ENCODE measurements around the gene LCE1B.

LCE1B gene, protein sequence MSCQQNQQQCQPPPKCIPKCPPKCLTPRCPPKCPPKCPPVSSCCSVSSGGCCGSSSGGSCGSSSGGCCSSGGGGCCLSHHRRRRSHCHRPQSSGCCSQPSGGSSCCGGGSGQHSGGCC

GRCh38 chr1:152811671-152812070 lies at the start of gene LCE1B:
Gene LCE1B (plus strand): TSS chr1:152811971. CDS start chr1:152812447, 476 bp downstream.
- ATAC-seq, result no peak

DNA sequence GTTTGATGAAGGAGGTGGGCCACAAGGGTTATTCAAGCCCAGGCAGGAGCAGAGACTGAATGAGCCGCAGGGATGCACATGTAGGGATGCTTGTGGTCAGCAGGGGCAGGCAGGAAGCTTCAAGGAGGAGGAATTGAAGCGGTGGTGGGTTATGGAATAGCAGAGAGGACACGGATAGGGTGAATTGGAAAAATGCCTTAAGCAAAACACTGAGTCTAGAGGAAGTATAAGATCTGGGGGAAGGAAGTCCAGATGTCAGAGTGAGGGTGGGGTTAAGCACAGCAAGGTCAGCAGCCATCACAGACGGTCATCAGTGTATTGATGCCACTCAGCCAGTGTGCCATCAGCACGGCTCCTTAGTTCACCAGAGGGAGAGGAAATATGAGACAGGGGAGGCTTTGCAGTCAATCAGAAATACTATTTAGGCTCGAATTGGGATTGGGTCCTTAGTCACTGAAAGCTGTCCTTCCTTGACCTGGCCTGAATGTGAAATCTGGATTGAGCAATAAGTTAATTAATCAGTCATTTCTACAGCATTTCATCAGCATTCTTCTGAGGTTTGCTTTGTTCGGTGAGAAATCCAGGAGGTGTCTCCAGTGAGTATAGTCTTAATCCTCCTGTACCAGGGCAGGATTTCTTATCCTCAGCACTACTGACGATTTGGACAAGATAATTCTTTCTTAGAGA lies 42.8 kb upstream of the LCE1B start:
- ATAC-seq, result no peak

DNA sequence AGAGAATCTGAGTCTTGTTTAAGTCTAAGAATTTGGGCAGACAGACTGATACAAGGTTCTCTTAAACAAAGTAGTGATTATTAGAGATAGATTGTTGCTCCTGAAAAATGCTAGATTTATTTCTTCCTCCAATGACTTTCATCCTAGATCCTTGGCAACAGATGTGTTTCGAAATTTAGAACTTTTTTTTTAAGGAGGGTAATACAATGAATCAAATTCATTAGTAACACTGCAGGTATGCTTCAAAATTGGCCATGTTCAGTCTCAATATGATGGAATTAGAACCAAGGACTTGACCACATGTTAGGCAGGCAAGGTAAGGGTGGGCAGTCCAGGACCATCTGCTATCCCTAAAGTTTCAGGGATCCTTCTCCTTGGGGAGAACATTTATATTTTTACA lies 41.4 kb upstream of the LCE1B start:
- ATAC-seq, result no peak

DNA sequence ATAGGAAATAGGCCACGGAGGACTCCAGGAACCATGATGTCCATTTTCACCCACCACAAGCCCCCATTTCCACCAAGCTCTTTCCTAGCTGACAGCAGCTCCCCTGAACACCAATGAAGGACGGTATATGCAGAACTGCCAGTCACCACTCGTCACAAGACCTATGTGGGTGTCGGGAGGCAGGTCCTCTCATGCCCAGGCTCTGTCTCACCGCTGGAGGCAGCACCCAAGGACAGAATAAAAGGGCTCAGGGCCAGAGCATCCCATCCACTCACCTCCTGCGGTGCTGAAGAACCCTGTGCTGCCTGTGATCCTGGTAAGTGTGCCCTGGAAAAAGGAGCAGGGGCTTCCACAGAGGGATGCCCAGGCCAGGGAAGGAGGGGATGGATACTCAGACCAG lies 36.9 kb upstream of the LCE1B start, which contains the start of gene LCE1F:
TSS of gene LCE1F (plus strand) at position 266 of the 400 bp plus-strand sequence. CDS start 1,232 bp downstream, outside the sequence.
- ATAC-seq, result no peak

DNA sequence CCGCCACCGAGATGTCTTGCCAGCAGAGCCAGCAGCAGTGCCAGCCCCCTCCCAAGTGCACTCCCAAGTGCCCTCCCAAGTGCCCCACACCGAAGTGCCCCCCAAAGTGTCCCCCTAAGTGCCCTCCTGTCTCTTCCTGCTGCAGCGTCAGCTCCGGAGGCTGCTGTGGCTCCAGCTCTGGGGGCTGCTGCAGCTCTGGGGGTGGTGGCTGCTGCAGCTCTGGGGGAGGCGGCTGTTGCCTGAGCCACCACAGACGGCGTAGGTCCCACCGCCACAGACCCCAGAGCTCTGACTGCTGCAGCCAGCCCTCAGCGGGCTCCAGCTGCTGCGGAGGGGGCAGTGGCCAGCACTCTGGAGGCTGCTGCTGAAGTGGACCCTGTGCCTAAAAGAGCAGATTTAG lies 35.4 kb upstream of the LCE1B start:
- ATAC-seq, result no peak

DNA sequence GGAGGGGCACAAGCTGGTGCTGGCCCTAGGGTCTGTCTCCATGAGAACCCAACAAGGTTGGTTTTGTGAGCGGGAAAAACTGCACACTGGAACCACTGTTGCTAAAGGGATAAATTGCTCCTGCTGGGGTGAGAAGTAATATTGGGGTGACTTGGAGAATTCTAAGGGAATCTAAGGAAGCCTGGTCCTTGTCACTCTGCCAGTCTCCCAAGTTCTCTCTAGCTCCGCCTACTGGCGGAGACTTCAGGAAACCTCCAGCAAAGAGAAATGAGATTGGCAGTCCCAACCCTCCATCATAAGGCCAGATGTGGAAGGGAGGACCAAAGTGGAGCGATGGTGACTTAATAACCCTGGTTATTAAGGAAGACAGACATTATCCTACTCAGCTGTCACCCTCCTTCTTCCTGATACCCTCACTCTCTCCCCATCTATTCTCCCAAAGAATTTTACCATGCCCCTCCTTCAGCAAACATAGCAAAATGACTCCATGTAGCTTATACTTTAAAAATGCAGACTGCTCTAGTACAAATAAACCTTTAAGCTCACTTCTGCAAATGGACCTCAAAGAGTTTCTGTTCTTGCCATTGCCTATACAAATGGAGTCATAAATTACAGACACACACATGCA lies 34.1 kb upstream of the LCE1B start:
- no peak for ATAC-seq

DNA sequence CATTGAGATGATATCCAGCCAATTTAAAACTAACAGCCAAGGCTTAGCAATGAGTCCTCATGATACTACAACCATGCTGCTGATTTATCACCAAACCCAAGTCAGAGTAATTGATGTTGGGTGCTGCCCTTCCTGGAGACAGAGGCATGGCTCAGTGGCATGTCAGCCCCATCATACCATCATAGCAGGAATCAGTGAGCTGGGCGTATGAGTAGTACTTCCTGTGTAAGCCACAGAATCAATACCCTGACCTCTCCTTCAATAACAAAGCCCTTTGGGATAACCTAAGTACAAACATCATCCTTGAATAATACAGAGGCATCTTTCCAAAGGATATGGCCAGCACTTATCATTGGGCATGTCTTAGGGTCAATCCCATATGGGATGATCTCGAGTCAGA lies 28.7 kb upstream of the LCE1B start:
- no peak for ATAC-seq

DNA sequence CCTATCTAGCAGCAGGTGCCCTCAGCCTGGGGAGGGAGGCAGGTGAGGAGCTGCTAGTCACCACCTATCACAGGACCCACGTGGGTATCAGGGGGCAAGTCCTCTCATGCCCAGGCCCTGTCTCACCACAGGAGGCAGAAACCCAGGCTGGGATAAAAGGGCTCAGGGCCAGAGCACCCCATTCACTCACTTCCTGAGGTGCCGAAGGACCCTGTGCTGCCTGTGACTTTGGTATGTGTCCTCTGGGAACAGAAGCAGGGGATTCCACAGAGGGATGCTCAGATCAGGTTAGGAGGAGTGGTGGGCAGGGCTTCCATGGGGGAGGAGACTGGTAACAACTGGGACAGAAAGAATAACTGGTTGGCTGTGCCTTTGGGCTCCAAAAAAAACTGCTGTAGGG lies 25.7 kb upstream of the LCE1B start, which contains the start of gene LCE1E:
TSS of gene LCE1E (plus strand) at position 181 of the 400 bp plus-strand sequence. CDS start 1,043 bp downstream, outside the sequence.
- no peak for ATAC-seq

DNA sequence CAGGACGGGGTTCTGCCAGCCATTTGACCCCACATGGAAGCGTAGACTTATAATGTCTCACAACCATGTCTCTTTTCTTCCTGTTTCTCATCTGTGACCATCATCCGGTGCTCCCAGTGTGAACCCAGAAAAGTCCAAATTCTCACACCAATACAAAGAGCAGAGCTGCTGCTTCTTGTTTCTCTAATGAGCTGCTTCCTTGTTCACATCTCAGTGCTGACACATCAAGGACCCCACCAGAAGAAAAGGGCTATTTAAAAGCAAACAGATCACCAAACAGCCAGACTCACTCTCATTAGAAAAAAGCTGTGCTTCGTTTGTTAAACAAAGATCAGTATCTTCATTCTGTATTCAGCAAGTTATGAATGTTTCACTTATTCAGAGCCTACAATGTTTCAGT lies 16.1 kb upstream of the LCE1B start:
- no peak for ATAC-seq

DNA sequence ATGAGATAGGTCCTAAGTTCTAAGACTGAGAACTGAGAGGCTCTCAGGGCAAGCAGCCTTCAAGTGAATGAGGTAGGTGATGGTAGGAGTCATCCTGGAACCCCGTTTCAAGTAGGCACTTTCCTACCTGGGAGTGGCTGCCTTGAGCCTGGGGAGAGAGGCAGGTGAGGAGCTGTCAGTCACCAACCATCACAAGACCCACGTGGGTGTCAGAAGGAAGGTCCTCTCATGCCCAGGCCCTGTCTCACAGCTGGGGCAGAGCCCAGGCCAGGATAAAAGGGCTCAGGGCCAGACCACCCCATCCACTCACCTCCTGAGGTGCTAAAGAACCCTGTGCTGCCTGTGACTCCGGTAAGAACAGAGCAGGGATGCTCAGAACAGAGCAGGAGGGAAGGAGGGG lies 15.3 kb upstream of the LCE1B start, which contains the start of gene LCE1D:
TSS of gene LCE1D (plus strand) at position 301 of the 400 bp plus-strand sequence. CDS start 1,074 bp downstream, outside the sequence.
- ATAC-seq, result no peak

DNA sequence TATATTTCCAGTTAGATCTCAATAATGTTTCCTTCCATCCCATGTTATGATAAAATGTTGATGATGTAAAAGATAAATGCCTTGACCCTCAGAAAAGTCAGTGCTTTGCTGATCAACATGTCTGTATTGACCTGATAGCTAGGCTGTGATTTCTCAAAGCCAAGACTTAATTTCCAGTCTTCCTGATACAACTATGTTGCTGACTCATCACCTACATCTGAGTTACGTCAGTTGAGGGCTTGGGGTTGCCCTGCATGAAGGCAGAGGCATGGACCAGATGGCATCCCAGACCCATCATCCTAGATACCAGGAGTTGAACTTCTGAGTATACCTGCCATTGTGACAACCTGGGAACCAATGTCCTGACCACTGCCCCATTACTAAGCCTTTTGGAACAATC lies 10.4 kb upstream of the LCE1B start:
- ATAC-seq, result no peak

DNA sequence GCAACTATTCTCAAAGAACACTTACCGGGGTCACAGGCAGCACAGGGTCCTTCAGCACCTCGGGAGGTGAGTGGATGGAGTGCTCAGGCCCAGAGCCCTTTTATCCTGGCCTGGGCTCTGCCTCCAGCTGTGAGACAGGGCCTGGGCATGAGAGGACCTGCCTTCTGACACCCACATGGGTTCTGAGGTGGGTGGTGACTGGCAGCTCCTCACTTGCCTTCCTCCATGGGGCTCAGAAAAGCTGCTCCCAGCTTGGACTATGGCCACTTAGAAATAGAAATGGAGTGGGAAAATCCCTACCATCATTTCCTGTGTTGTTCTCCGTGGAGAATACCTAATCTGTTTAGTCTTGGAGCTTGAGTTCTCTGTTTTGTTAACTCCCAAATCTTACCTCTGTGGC lies 5.2 kb upstream of the LCE1B start, which contains the start of gene LCE1C:
TSS of gene LCE1C (minus strand) at position 76 of the 400 bp plus-strand sequence. CDS start 1,173 bp downstream, outside the sequence.
- no peak for ATAC-seq

DNA sequence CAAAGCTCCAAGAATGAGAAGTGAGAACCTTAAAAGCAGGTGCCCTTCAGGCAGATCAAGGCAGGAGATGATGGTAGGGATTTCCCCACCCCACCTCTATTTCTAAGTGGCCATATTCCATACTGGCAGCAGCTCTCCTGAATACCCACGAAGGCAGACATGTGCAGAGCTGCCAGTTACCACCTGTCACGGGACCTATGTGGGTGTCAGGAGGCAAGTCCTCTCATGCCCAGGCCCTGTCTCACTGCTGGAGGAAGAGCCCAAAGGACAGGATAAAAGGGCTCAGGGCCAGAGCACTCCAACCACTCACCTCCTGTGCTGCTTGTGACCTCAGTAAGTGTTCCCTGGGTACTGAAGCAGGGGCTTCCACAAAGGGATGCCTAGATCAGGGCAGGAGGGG lies 721 bp upstream of the LCE1B start:
- ATAC-seq, result peak in 1 of 2 donors; percentile 25

GRCh38 chr1:152817309-152817708 lies 5.5 kb downstream of the LCE1B start:
- ATAC-seq, result no peak

GRCh38 chr1:152823294-152823693 lies 11.5 kb downstream of the LCE1B start:
- ATAC-seq, result no peak

- ATAC-seq, result no peak
Observed at GRCh38 chr1:152824964-152825363, 13.2 kb downstream of the LCE1B start.

DNA sequence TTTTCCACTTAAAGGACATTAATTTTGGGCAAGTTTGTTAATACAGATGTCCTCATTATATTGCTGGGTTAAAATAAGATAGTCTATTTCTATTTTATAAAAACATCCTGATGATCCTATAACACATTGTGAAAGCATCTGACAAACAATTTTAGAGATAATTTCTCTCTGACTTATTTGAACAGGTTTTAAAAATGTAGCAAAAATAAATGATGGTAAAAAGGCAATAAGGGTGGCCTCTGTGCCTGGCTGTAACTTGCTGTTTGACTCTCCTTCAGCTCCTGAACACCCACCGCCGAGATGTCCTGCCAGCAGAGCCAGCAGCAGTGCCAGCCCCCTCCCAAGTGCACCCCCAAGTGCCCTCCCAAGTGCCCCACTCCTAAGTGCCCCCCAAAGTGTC lies 15.4 kb downstream of the LCE1B start, which contains the start of gene LCE1A:
TSS of gene LCE1A (plus strand) at position 301 of the 400 bp plus-strand sequence. CDS start at position 301, 0 bp downstream.
- no peak for ATAC-seq

DNA sequence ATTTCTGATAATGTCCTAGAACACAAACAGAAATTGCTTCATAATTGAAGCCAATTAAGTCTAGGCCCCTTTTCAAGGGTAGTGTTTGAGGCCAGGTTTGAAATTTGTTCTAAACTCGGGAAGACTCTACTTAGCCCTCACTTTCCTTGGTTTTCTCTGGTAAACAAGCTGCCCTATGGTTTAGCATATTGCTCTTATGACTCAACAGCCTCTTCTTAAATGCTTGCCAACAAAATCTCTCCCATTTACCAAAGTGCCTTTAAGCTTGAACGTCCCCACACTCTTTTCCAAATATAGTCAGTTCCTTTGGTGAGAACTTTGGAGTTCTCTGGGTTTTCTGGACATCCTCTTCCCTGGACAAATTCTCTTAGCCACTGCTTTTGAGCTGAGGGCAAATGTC lies 25.1 kb downstream of the LCE1B start:
- no peak for ATAC-seq

DNA sequence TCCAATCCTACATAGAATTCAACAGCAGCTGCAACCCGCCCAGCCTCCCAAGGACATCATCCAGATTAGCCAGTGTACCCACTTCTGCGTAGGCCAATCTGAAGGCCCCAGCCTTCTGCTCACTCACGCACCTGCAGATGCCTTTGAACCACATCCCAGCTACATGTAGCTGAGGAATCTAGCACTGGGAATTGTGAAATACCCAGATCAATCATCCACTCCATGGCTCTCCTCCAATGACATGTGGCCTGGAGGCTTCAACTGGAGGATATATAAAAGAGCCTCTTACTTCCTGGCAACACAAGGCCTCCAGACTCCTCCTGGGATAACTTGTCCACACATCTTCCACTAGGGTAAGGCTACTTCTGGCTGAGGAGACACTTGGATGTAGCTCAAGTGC lies 30.8 kb downstream of the LCE1B start, which contains the start of gene LCE6A:
TSS of gene LCE6A (plus strand) at position 301 of the 400 bp plus-strand sequence. CDS start 665 bp downstream, outside the sequence.
- no peak for ATAC-seq

- no peak for ATAC-seq
Observed at GRCh38 chr1:152855661-152856060, 43.9 kb downstream of the LCE1B start.

DNA sequence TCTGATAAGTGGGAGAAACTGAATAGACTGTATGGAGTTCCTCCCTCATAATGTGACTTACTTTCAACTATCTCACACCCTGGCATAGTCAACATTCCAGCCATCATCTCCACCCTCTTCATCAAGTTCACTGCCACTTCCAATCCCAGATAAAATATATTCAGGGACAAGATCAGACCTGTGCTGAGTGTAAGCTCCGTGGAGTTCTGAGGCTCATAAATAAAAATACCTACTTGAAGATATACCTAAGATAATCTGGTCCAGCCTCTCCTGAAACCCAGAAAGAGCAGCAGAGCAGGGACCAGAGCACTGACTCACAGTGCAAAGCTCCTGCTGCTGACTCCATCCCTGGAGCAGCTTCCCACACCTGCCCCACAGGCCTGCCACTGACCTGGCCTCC lies 46.3 kb downstream of the LCE1B start:
- ATAC-seq, result no peak

- ATAC-seq, result no peak
Observed at GRCh38 chr1:152859696-152860095, 47.9 kb downstream of the LCE1B start, which contains the start of gene LCE7A. Gene LCE7A (plus strand): TSS chr1:152859996. CDS start chr1:152860698, 702 bp downstream.

GRCh38 chr1:152860129-152860528 lies 48.4 kb downstream of the LCE1B start:
- ATAC-seq, result no peak
